ENCODE data around the gene BRD7. TPM values are rescaled to one million over a fixed set of nuclear protein-coding genes. Genes with fewer than 3 reads are reported as not detected.

Gene BRD7
- total and polyA plus RNA-seq, 2 of the 4 experiments (the other 2 are of a cell fraction) = 24.8 to 29.9 TPM

DNA sequence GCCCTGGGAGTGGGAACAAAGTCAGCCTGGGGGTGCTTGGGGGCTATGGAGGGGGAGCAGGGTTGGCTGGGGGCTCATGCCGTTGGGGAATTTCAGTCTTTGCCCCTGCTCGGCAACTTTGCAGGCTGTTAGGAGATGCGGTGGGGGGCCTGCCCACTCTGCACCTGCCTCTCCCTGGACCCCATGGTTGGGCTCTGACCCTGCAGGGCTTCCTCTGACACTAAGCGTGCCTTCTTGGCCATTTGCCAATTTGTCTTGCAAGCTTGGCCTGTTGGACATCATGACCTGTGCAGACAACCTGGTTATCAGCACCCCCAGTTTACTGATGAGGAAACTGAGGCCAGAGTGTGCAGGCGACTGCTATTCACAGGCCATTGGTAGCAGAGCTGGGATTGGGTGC is 87.9 kb downstream of the BRD7 start:
- Histone ChIP-seq H3K23ac (ENCODE audit: low read depth, low read length) (no peak overlapping the region), H3K4me1 (ENCODE audit: control insufficient read depth, insufficient read depth, low read length) (0 out of 2 replicates have a peak, but pooled peaks cover 4% of the 10 kb centered on the region), H3K27ac (ENCODE audit: insufficient read depth, low read length) (no peak overlapping the region), H3K18ac (ENCODE audit: low read depth, low read length) (no peak overlapping the region), H2BK20ac (ENCODE audit: low read depth, low read length) (no peak overlapping the region), H3K9ac (ENCODE audit: low read depth, low read length) (no peak overlapping the region), H3K4me2 (ENCODE audit: low read depth, low read length) (no peak overlapping the region), H3K4me3 (ENCODE audit: insufficient read depth, low read depth, low read length) (no peak overlapping the region), H3K9me3 (ENCODE audit: control insufficient read depth, insufficient read depth, low read length) (0 out of 2 replicates have a peak, but pooled peaks cover 2% of the 10 kb centered on the region), H3K14ac (replicated peaks; ENCODE audit: low read depth, low read length) (no peak overlapping the region), H2BK15ac (ENCODE audit: low read depth, low read length) (no peak overlapping the region), H2BK120ac (ENCODE audit: low read depth, low read length) (no peak overlapping the region), H2AK5ac (ENCODE audit: low read depth, low read length) (no peak overlapping the region), H3K4ac (ENCODE audit: low read depth, low read length) (no peak overlapping the region), H3K27me3 (ENCODE audit: control insufficient read depth, insufficient read depth, low read length) (no peaks in the 10 kb centered on the region), H3K36me3 (ENCODE audit: control insufficient read depth, insufficient read depth, low read length) (no peaks in the 10 kb centered on the region), H3K56ac (ENCODE audit: extremely low read depth, insufficient read depth, low read length) (no peak overlapping the region), H4K20me1 (ENCODE audit: insufficient read depth, low read length) (peaks cover 32% of the 10 kb centered on the region), H2BK5ac (ENCODE audit: low read depth, low read length, poor library complexity, severe bottlenecking) (no peak overlapping the region), H4K8ac (ENCODE audit: low read depth in 2 of 2, low read length in 2 of 2) (no peak overlapping the region), H3K79me1 (ENCODE audit: low read depth in 1 of 2, low read length in 2 of 2) (peaks cover 0 to 16% of the 10 kb centered on the region in 2 experiments; a peak in 2 of 4 replicates), H4K5ac (ENCODE audit: low read depth, low read length) (no peak overlapping the region), H3K9me1 (ENCODE audit: insufficient read depth, low read length) (no peaks in the 10 kb centered on the region), H2AFZ (replicated peaks; ENCODE audit: low read length, poor library complexity) (no peak overlapping the region), H4K91ac (ENCODE audit: insufficient read depth, low read depth, low read length) (no peak overlapping the region), H2AK9ac (replicated peaks; ENCODE audit: low read depth, low read length, poor library complexity) (no peak overlapping the region)
- DNase-seq = no peak
- no TSS peak for BruUV-seq (replicated peaks)
- 96% methylated on average over 3 of the region's 5 CpGs; no CpG with 5 or more reads in 1 of the 2 experiments for whole genome bisulfite sequencing, 2 experiments (ENCODE audit: extremely low coverage in 2 of 2, insufficient read length in 1 of 2)
- in situ Hi-C loops (cut with MboI; ENCODE audit: low sequenced_read_pairs) = no loop called here
- TF ChIP-seq CEBPB (IDR thresholded peaks at IDR 0.05; ENCODE audit: low read depth, low read length) (no peak), CHD1 (IDR thresholded peaks at IDR 0.05; ENCODE audit: low read depth, low read length) (no peak), RAD21 (IDR thresholded peaks at IDR 0.05; ENCODE audit: low read length) (no peak), SMC3 (IDR thresholded peaks at IDR 0.05; ENCODE audit: low read depth, low read length) (no peak), RFX5 (IDR thresholded peaks at IDR 0.05; ENCODE audit: low read depth, low read length) (no peak), NFE2L2 (IDR thresholded peaks at IDR 0.05; ENCODE audit: low read depth, low read length) (no peak)
- TF ChIP-seq, protein P1, sequence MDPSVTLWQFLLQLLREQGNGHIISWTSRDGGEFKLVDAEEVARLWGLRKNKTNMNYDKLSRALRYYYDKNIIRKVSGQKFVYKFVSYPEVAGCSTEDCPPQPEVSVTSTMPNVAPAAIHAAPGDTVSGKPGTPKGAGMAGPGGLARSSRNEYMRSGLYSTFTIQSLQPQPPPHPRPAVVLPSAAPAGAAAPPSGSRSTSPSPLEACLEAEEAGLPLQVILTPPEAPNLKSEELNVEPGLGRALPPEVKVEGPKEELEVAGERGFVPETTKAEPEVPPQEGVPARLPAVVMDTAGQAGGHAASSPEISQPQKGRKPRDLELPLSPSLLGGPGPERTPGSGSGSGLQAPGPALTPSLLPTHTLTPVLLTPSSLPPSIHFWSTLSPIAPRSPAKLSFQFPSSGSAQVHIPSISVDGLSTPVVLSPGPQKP (IDR thresholded peaks at IDR 0.05; ENCODE audit: borderline replicate concordance, low read depth, low read length) = no peak
- TF ChIP-seq, protein P2, sequence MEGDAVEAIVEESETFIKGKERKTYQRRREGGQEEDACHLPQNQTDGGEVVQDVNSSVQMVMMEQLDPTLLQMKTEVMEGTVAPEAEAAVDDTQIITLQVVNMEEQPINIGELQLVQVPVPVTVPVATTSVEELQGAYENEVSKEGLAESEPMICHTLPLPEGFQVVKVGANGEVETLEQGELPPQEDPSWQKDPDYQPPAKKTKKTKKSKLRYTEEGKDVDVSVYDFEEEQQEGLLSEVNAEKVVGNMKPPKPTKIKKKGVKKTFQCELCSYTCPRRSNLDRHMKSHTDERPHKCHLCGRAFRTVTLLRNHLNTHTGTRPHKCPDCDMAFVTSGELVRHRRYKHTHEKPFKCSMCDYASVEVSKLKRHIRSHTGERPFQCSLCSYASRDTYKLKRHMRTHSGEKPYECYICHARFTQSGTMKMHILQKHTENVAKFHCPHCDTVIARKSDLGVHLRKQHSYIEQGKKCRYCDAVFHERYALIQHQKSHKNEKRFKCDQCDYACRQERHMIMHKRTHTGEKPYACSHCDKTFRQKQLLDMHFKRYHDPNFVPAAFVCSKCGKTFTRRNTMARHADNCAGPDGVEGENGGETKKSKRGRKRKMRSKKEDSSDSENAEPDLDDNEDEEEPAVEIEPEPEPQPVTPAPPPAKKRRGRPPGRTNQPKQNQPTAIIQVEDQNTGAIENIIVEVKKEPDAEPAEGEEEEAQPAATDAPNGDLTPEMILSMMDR (conservative IDR thresholded peaks at IDR 0.05; ENCODE audit: low read depth, low read length) = no peak
- ChIA-PET POLR2A (ENCODE audit: unreplicated experiment) (no interaction called here), CTCF (no interaction called here)
- no peak for ATAC-seq (ENCODE audit: low read depth)
- intact Hi-C loops (cut with micrococcal nuclease) = no loop called here
- dilution Hi-C loops (cut with HindIII; ENCODE audit: low sequenced_read_pairs, unreplicated experiment) = no loop called here

Data from IMR-90 (cell line).